HepG2 (cell line): ENCODE data around the gene TFPI. TPM values are rescaled to one million over a fixed set of nuclear protein-coding genes. Genes with fewer than 3 reads are reported as not detected.

Source experiments
- CREB1 ChIP-seq, 2 experiments: fragments of 450-650 bp in 1 of 2; IDR thresholded peaks; 2 replicates each; pipeline ENCODE4 v1.6.1; 2016 to 2017; ENCODE audit warnings: control low read depth in 1 of 2, mild to moderate bottlenecking in 1 of 2, missing compliant biosample characterization in 1 of 2, missing genetic modification characterization in 1 of 2
- DMAP1 ChIP-seq: IDR thresholded peaks from 2 replicates; pipeline ENCODE4 v1.6.1; 2016
- FOXM1 ChIP-seq: sonication (generic); formaldehyde crosslinking; IDR thresholded peaks from 2 replicates; pipeline ENCODE4 v1.5.0; 2020; ENCODE audit warnings: missing genetic modification reagents
- GLMP ChIP-seq: sonication (generic); formaldehyde crosslinking; IDR thresholded peaks from 2 replicates; pipeline ENCODE4 v1.9.0; 2021; ENCODE audit warnings: missing genetic modification reagents, mild to moderate bottlenecking, borderline replicate concordance
- IKZF4 ChIP-seq: sonication (generic); formaldehyde crosslinking; IDR thresholded peaks from 2 replicates; pipeline ENCODE4 v1.5.1; 2020; ENCODE audit warnings: borderline replicate concordance, mild to moderate bottlenecking, low read depth, missing genetic modification reagents; ENCODE audit errors: not compliant biosample characterization
- IRX3 ChIP-seq: sonication (generic); formaldehyde crosslinking; IDR thresholded peaks from 2 replicates; pipeline ENCODE4 v1.8.1; 2023; ENCODE audit warnings: mild to moderate bottlenecking, low read depth, missing genetic modification reagents, borderline replicate concordance
- ISX ChIP-seq: sonication (generic); formaldehyde crosslinking; conservative IDR thresholded peaks from 2 replicates; pipeline ENCODE4 v1.5.0; 2020; ENCODE audit warnings: missing genetic modification reagents
- KLF15 ChIP-seq: sonication (generic); formaldehyde crosslinking; IDR thresholded peaks from 2 replicates; pipeline ENCODE4 v1.8.1; 2023; ENCODE audit warnings: borderline replicate concordance, mild to moderate bottlenecking, inconsistent platforms, missing genetic modification reagents, mixed read lengths
- KLF16 ChIP-seq, 2 experiments: sonication (generic) in 1 of 2; formaldehyde crosslinking in 1 of 2; IDR thresholded peaks; 2 replicates each; pipeline versions ENCODE4 v1.6.1 to v1.8.0; 2016 to 2023; ENCODE audit warnings: missing genetic modification reagents in 2 of 2, missing compliant biosample characterization in 1 of 2
- MAZ ChIP-seq, 2 experiments: sonication (generic) in 1 of 2; formaldehyde crosslinking in 1 of 2; IDR thresholded peaks; 2 replicates each; pipeline versions ENCODE4 v1.5.0 to v1.6.1; 2012 to 2020; ENCODE audit warnings: low read depth in 2 of 2, mild to moderate bottlenecking in 2 of 2, borderline replicate concordance in 1 of 2, improper control_type of control experiment in 1 of 2, low read length in 1 of 2, missing genetic modification reagents in 1 of 2, moderate library complexity in 1 of 2
- NFIC ChIP-seq: IDR thresholded peaks from 2 replicates; pipeline ENCODE4 v1.6.1; 2012; ENCODE audit warnings: mild to moderate bottlenecking, low read length, inconsistent platforms
- NR2F1 ChIP-seq, 2 experiments: fragments of 450-650 bp in 1 of 2; formaldehyde crosslinking in 1 of 2; IDR thresholded peaks; 2 replicates each; pipeline versions ENCODE4 v1.5.0 to v1.6.1; 2016 to 2020; ENCODE audit warnings: mild to moderate bottlenecking in 1 of 2, missing compliant biosample characterization in 1 of 2, missing genetic modification reagents in 1 of 2, moderate library complexity in 1 of 2
- NR3C1 ChIP-seq: sonication (generic); formaldehyde crosslinking; IDR thresholded peaks from 2 replicates; pipeline ENCODE4 v1.4.0; 2020; ENCODE audit warnings: missing genetic modification reagents
- TFAP4 ChIP-seq: sonication (generic); IDR thresholded peaks from 2 replicates; pipeline ENCODE4 v1.6.1; 2016; ENCODE audit warnings: low read depth, borderline replicate concordance
- THYN1 ChIP-seq: sonication (generic); formaldehyde crosslinking; IDR thresholded peaks from 2 replicates; pipeline ENCODE4 v1.8.1; 2023; ENCODE audit warnings: low read depth, mild to moderate bottlenecking, moderate library complexity, missing genetic modification reagents, borderline replicate concordance
- ZFP1 ChIP-seq: IDR thresholded peaks from 2 replicates; pipeline ENCODE4 v1.6.1; 2016
- ZFP41 ChIP-seq: sonication (generic); formaldehyde crosslinking; IDR thresholded peaks from 2 replicates; pipeline ENCODE4 v1.4.0; 2020; ENCODE audit warnings: mild to moderate bottlenecking, missing genetic modification reagents, borderline replicate concordance
- ZNF563 ChIP-seq: sonication (generic); formaldehyde crosslinking; IDR thresholded peaks from 2 replicates; pipeline ENCODE4 v1.8.0; 2022; ENCODE audit warnings: mild to moderate bottlenecking, moderate library complexity, missing genetic modification reagents
- ZNF615 ChIP-seq: sonication (generic); formaldehyde crosslinking; IDR thresholded peaks from 2 replicates; pipeline ENCODE4 v1.5.0; 2020; ENCODE audit warnings: mild to moderate bottlenecking, missing genetic modification reagents, borderline replicate concordance
- ZNF782 ChIP-seq: sonication (generic); formaldehyde crosslinking; IDR thresholded peaks from 2 replicates; pipeline ENCODE4 v1.4.0; 2020; ENCODE audit warnings: missing genetic modification reagents, mild to moderate bottlenecking, borderline replicate concordance
- ZSCAN22 ChIP-seq: sonication (generic); formaldehyde crosslinking; IDR thresholded peaks from 2 replicates; pipeline ENCODE4 v1.4.0; 2020; ENCODE audit warnings: mild to moderate bottlenecking, missing genetic modification reagents
- polyA plus RNA-seq, 8 experiments: library from polyadenylated mRNA; depleted of rRNA in 3 of 8; stranded (reverse) in 7 of 8; unstranded in 1 of 8; fragments of >200 nt; fragmentation: Illumina TruSeq in 4 of 8; extraction: Trizol in 4 of 8; gene quantifications; 2 replicates each; pipeline versions ENCODE4 v1.2.1 to v1.2.3, GENCODE V29; 2011 to 2016; ENCODE audit warnings: low read depth in 4 of 8, missing spikeins in 1 of 8, mixed read lengths in 1 of 8; ENCODE audit not compliant: insufficient read depth in 1 of 8
- total RNA-seq, 5 experiments: library from RNA; depleted of rRNA; stranded (reverse); fragments of >200 nt; fragmentation: Illumina TruSeq; extraction: Trizol; gene quantifications; 2 replicates each; pipeline ENCODE4 v1.2.3, GENCODE V29; 2016; ENCODE audit warnings: low read depth in 1 of 5
- TF ChIP-seq, protein P1 (sequence below): sonication (generic); formaldehyde crosslinking; IDR thresholded peaks from 2 replicates; pipeline ENCODE4 v1.8.0; 2022; ENCODE audit warnings: mild to moderate bottlenecking, missing genetic modification reagents, moderate library complexity
- TF ChIP-seq, protein P2 (sequence below): sonication (generic); formaldehyde crosslinking; conservative IDR thresholded peaks from 2 replicates; pipeline ENCODE4 v1.8.0; 2022; ENCODE audit warnings: mild to moderate bottlenecking, moderate library complexity, missing genetic modification reagents

Gene TFPI
- total and polyA plus RNA-seq, 2 of the 13 experiments (the other 11 are each of a cell fraction or from before 2014, with no cell fraction given), result 301 to 436 TPM

DNA sequence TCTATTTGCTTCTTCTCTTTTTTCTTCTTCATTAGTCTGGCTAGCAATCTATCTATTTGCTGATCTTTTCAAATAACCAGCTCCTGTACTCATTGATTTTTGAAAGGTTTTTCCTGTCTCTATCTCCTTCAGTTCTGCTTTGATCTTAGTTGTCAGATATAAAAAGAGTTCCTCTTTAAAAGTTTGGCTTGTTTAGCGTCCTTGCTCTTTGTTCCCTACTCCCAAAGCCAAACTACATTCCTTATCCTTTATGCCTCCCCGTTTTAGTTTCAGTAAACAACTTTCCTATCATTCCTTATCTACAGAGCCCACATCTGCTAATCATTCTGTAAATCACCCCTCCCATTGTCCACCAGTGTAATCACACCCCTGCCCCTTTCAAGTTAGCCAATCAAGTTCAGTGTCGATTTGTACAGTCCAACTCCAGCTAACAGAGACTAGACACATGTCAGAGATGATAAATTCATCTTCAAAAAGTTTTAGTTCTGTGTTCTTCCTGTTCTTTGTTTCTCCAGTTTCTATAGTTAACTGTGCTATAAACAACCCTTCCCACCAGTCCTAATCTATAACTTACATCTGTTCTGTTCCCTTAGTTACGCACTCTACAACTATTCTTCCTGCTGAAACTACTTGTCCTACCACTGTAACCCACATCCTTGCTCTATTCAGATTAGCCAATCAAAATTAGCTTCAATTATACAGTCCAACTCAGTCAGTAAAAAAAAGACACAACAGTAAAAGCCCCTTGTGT is 44.4 kb downstream of the TFPI start (continued):
- TF ChIP-seq ZSCAN22 (CRISPR knock-in tag) (peak; percentile 49; the same call in 1 of the 2 replicates), NR3C1 (no peak), ZNF563 (CRISPR knock-in tag) (no peak), ZNF615 (CRISPR knock-in tag) (no peak), CREB1 (IDR thresholded peaks at IDR 0.05) (peak; percentile 17; the same call in 1 of the 2 replicates), CREB1 (CRISPR knock-in tag; IDR thresholded peaks at IDR 0.05) (peak; percentile 82), IKZF4 (CRISPR knock-in tag) (no peak), ZFP41 (no peak), KLF16 (CRISPR knock-in tag; IDR thresholded peaks at IDR 0.05) (peak in 1 of 2 experiments; percentile 78; a peak in 1 of 4 replicates), NFIC (peak; percentile 98), ZFP1 (CRISPR knock-in tag) (peak; percentile 80), KLF15 (CRISPR knock-in tag) (no peak), TFAP4 (peak; percentile 77; the same call in 1 of the 2 replicates), IRX3 (CRISPR knock-in tag) (peak; percentile 80; the same call in 1 of the 2 replicates), NR2F1 (CRISPR knock-in tag; IDR thresholded peaks at IDR 0.05) (peak in 1 of 2 experiments; percentile 37; a peak in 1 of 4 replicates), ZNF782 (CRISPR knock-in tag) (no peak), GLMP (CRISPR knock-in tag) (no peak), FOXM1 (CRISPR knock-in tag) (peak; percentile 59; the same call in 1 of the 2 replicates), THYN1 (CRISPR knock-in tag) (no peak), MAZ (IDR thresholded peaks at IDR 0.05; ENCODE audit: borderline replicate concordance, low read depth, low read length) (peak; percentile 21; the same call in 1 of the 2 replicates), MAZ (CRISPR knock-in tag; IDR thresholded peaks at IDR 0.05; ENCODE audit: low read depth) (peak; percentile 57), ISX (CRISPR knock-in tag) (no peak), DMAP1 (CRISPR knock-in tag) (no peak; the same call in 1 of the 2 replicates)
- TF ChIP-seq, protein P1, sequence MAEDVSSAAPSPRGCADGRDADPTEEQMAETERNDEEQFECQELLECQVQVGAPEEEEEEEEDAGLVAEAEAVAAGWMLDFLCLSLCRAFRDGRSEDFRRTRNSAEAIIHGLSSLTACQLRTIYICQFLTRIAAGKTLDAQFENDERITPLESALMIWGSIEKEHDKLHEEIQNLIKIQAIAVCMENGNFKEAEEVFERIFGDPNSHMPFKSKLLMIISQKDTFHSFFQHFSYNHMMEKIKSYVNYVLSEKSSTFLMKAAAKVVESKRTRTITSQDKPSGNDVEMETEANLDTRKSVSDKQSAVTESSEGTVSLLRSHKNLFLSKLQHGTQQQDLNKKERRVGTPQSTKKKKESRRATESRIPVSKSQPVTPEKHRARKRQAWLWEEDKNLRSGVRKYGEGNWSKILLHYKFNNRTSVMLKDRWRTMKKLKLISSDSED (CRISPR knock-in tag), result no peak
- TF ChIP-seq, protein P2, sequence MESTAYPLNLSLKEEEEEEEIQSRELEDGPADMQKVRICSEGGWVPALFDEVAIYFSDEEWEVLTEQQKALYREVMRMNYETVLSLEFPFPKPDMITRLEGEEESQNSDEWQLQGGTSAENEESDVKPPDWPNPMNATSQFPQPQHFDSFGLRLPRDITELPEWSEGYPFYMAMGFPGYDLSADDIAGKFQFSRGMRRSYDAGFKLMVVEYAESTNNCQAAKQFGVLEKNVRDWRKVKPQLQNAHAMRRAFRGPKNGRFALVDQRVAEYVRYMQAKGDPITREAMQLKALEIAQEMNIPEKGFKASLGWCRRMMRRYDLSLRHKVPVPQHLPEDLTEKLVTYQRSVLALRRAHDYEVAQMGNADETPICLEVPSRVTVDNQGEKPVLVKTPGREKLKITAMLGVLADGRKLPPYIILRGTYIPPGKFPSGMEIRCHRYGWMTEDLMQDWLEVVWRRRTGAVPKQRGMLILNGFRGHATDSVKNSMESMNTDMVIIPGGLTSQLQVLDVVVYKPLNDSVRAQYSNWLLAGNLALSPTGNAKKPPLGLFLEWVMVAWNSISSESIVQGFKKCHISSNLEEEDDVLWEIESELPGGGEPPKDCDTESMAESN (CRISPR knock-in tag), result peak; percentile 75
